CD4-positive, CD25-positive, alpha-beta regulatory T cell (primary cell): ENCODE measurements around the gene SIK2. TPM values are rescaled to one million over a fixed set of nuclear protein-coding genes. Genes with fewer than 3 reads are reported as not detected.

Experiments used
- ATAC-seq, 2 donors: fragments of 150-1000 bp; cut with Tn5 transposase; one replicate each; pipeline ENCODE4 v1.10.0; 2021; ENCODE audit warnings: low read depth in 2 of 2, moderate number of reproducible peaks in 2 of 2, moderate library complexity in 1 of 2
- DNase-seq, 3 donors: peaks; one replicate each; pipeline versions ENCODE4 v3.0.0 to v3.0.0-alpha.2; 2012 to 2022; ENCODE audit warnings: mixed read lengths in 1 of 3
- H3K27ac ChIP-seq: one replicate; pipeline ENCODE4 v1.7.0; 2013; ENCODE audit warnings: mild to moderate bottlenecking, low read length; ENCODE audit not compliant: insufficient read depth, poor library complexity, severe bottlenecking
- H3K27me3 ChIP-seq: one replicate; pipeline ENCODE4 v1.7.0; 2013; ENCODE audit warnings: low read length; ENCODE audit not compliant: control insufficient read depth, insufficient read depth
- H3K36me3 ChIP-seq: one replicate; pipeline ENCODE4 v1.7.0; 2013; ENCODE audit warnings: mild to moderate bottlenecking, low read length, moderate library complexity; ENCODE audit not compliant: control insufficient read depth, insufficient read depth
- H3K4me1 ChIP-seq: 2 replicates; pipeline ENCODE4 v1.7.0; 2013; ENCODE audit warnings: mild to moderate bottlenecking, low read length; ENCODE audit not compliant: insufficient read depth, control insufficient read depth, poor library complexity, severe bottlenecking
- H3K4me3 ChIP-seq: one replicate; pipeline ENCODE4 v1.7.0; 2013; ENCODE audit warnings: low read depth, mild to moderate bottlenecking, low read length, moderate library complexity
- H3K9me3 ChIP-seq, 2 experiments: 1 replicate in 1 of 2; 2 replicates in 1 of 2; pipeline ENCODE4 v1.7.0; 2013; ENCODE audit warnings: low read length in 2 of 2, mild to moderate bottlenecking in 1 of 2, moderate library complexity in 1 of 2; ENCODE audit not compliant: control insufficient read depth in 2 of 2
- H3K27ac Mint-ChIP-seq, 3 donors: one replicate each; pipeline ENCODE4 v1.8.0; 2020 to 2022; ENCODE audit warnings: mild to moderate bottlenecking in 3 of 3, mixed read lengths in 3 of 3, moderate library complexity in 2 of 3
- H3K27me3 Mint-ChIP-seq: one replicate; pipeline ENCODE4 v1.8.0; 2022; ENCODE audit warnings: mild to moderate bottlenecking, mixed read lengths
- H3K36me3 Mint-ChIP-seq: one replicate; pipeline ENCODE4 v1.8.0; 2020; ENCODE audit warnings: mixed read lengths
- H3K4me1 Mint-ChIP-seq, 4 donors: one replicate each; pipeline ENCODE4 v1.8.0; 2020 to 2022; ENCODE audit warnings: mixed read lengths in 4 of 4, mild to moderate bottlenecking in 1 of 4
- H3K4me3 Mint-ChIP-seq, 4 donors: one replicate each; pipeline ENCODE4 v1.8.0; 2020 to 2022; ENCODE audit warnings: mild to moderate bottlenecking in 4 of 4, mixed read lengths in 4 of 4, moderate library complexity in 3 of 4
- H3K9me3 Mint-ChIP-seq, 7 donors: one replicate each; pipeline ENCODE4 v1.8.0; 2020 to 2022; ENCODE audit warnings: mixed read lengths in 7 of 7, mild to moderate bottlenecking in 3 of 7, moderate library complexity in 2 of 7
- polyA plus RNA-seq, 4 donors: library from polyadenylated mRNA; unstranded; fragments of 300-500 nt; fragmentation: Illumina TruSeq; gene quantifications; one replicate each; pipeline ENCODE4 v1.2.3, GENCODE V29; 2021
- total RNA-seq: library from RNA; stranded (reverse); gene quantifications from one replicate; pipeline ENCODE4 v1.2.3, GENCODE V29; 2022

The SIK2 gene
- total and polyA plus RNA-seq, 5 donors from 2014 or later = 0.05 to 8.7 (median 0.16) TPM

DNA sequence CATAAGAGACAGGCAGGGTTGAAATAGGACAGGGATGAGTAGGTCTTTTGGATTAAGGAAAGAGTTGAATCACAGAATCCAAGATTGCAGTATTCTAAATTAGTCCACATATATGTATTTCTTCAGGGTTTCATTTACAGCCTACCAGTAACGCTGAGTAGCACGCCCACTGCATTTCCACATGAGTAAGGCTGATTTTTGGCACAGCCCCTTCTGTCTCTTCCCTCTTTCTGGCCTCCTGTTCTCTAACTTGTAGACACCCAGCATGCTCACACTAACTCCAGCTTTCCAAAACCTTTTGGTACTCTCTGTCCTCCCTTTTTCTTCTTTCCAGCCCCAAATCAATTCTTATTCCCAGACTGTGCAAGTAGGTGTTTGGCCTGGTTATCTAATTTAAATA lies 3.7 kb upstream of the SIK2 start:
- Histone ChIP-seq H3K27ac (no peak overlapping the region), H3K4me1 (peaks cover 12% of the 10 kb centered on the region), H3K27me3 (peaks cover 4% of the 10 kb centered on the region), H3K36me3 (no peaks in the 10 kb centered on the region), H3K4me3 (no peak overlapping the region), H3K9me3 (no peaks in the 10 kb centered on the region)
- no peak for DNase-seq
- Mint-ChIP-seq H3K27me3 (peaks cover 14% of the 10 kb centered on the region), H3K4me1 (peaks cover 5 to 10% (median 8%) of the 10 kb centered on the region in 4 donors), H3K27ac (peak overlapping the region in 1 of 3 donors; percentile 15), H3K9me3 (peaks cover 0 to 1% (median 0%) of the 10 kb centered on the region in 7 donors), H3K4me3 (no peak overlapping the region), H3K36me3 (no peaks in the 10 kb centered on the region)
- no peak for ATAC-seq

GRCh38 chr11:111601636-111601978 lies 642 bp upstream of the SIK2 start:
- Mint-ChIP-seq H3K4me3 (peak overlapping the region; percentile 94 to 98 (median 95)), H3K9me3 (peaks cover 0 to 1% (median 0%) of the 10 kb centered on the region in 7 donors), H3K27ac (peak overlapping the region in 2 of 3 donors; percentile 95), H3K36me3 (no peaks in the 10 kb centered on the region), H3K27me3 (peaks cover 8% of the 10 kb centered on the region), H3K4me1 (peaks cover 13 to 28% (median 26%) of the 10 kb centered on the region in 4 donors)
- Histone ChIP-seq H3K27ac (peak overlapping the region; percentile 64), H3K27me3 (no peaks in the 10 kb centered on the region), H3K36me3 (no peaks in the 10 kb centered on the region), H3K4me3 (peak overlapping the region; percentile 83), H3K4me1 (peaks cover 22% of the 10 kb centered on the region), H3K9me3 (no peaks in the 10 kb centered on the region)
- ATAC-seq (peak in 1 of 2 donors; percentile 3), DNase-seq (no peak)

- Histone ChIP-seq H3K27me3 (no peaks in the 10 kb centered on the region), H3K9me3 (no peaks in the 10 kb centered on the region), H3K4me1 (peaks cover 22% of the 10 kb centered on the region), H3K27ac (peak overlapping the region; percentile 84), H3K4me3 (peak overlapping the region; percentile 82), H3K36me3 (no peaks in the 10 kb centered on the region)
- Mint-ChIP-seq H3K27me3 (peaks cover 5% of the 10 kb centered on the region), H3K4me1 (peaks cover 13 to 30% (median 27%) of the 10 kb centered on the region in 4 donors), H3K27ac (peak overlapping the region; percentile 40 to 96 (median 96)), H3K9me3 (peaks cover 0 to 1% (median 0%) of the 10 kb centered on the region in 7 donors), H3K36me3 (no peaks in the 10 kb centered on the region), H3K4me3 (peak overlapping the region; percentile 94 to 99 (median 96))
- peak in 1 of 2 donors; percentile 0 for ATAC-seq
- DNase-seq = peak; percentile 14 to 54 (median 30)
These were observed 789 bp downstream of the SIK2 start for GRCh38 chr11:111602865-111603610.

- H3K27ac ChIP-seq = peak overlapping the region; percentile 84
- H3K27me3 ChIP-seq = no peaks in the 10 kb centered on the region
- no peaks in the 10 kb centered on the region for H3K9me3 ChIP-seq
- peaks cover 4% of the 10 kb centered on the region for H3K27me3 Mint-ChIP-seq
- H3K4me3 Mint-ChIP-seq = peak overlapping the region; percentile 93 to 99 (median 96)
- ATAC-seq (no peak), DNase-seq (no peak)
- H3K36me3 ChIP-seq = no peaks in the 10 kb centered on the region
- H3K4me1 ChIP-seq = peaks cover 22% of the 10 kb centered on the region
- H3K4me1 Mint-ChIP-seq = peaks cover 13 to 30% (median 27%) of the 10 kb centered on the region in 4 donors
- peaks cover 0 to 1% (median 0%) of the 10 kb centered on the region in 7 donors for H3K9me3 Mint-ChIP-seq
- peak overlapping the region; percentile 82 for H3K4me3 ChIP-seq
- no peaks in the 10 kb centered on the region for H3K36me3 Mint-ChIP-seq
- H3K27ac Mint-ChIP-seq = peak overlapping the region; percentile 40 to 96 (median 96)
These were observed 1.4 kb downstream of the SIK2 start for GRCh38 chr11:111603611-111604130.

DNA sequence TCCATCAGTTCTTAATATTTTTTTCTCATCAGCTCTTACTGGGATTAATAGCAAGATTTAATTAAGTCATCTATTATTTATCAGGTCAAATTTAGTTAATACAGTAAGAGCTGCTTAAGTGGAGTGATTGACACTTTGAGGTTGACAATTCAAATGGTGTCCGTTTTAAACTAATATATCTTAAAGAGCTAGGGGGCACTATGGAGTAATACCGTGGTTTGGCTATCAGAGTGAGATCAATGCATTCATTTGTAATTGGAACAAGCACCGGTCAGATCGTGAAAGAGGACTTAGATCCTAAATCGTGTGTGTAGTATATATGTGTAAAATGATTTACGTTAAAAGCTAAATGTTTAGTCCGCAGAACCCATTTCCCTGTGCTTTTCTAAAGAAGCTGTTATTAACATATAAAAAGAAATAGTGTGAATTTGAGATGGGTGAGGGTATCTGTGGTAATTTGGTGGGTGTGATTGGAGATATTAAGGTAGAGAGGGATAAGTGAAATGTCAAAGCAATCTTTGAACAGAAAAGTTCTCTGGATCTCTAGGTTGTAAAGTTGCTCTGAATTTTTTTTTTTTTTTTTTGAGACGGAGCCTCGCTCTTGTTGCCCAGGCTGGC lies 2.3 kb downstream of the SIK2 start:
- no peak for ATAC-seq

DNA sequence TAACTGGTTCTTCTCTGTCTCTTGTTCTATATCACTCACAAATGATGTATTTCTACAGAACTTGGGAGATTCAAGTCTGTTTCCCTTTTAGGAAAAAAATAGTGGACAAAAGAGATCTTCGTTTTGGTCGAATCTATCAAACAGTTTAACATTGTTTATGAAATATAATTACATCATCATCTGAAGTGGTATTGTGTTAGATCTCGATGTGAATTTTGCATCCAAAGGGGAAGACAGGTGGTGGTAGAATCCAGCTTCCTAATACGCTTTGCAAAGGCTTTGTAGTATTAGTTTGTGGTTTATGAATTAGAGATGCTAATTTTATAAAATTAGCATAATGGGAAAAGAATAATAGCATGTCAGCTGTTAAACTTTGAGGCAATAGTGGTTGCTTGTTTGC lies 3.4 kb downstream of the SIK2 start:
- no peaks in the 10 kb centered on the region for H3K27me3 ChIP-seq
- Mint-ChIP-seq H3K4me1 (peaks cover 13 to 30% (median 27%) of the 10 kb centered on the region in 4 donors), H3K4me3 (no peak overlapping the region), H3K27me3 (peaks cover 4% of the 10 kb centered on the region), H3K36me3 (no peaks in the 10 kb centered on the region), H3K27ac (no peak overlapping the region), H3K9me3 (peaks cover 0 to 1% (median 0%) of the 10 kb centered on the region in 7 donors)
- H3K36me3 ChIP-seq = no peaks in the 10 kb centered on the region
- ATAC-seq = no peak
- peaks cover 22% of the 10 kb centered on the region for H3K4me1 ChIP-seq
- H3K4me3 ChIP-seq = no peak overlapping the region
- no peaks in the 10 kb centered on the region for H3K9me3 ChIP-seq
- no peak for DNase-seq
- no peak overlapping the region for H3K27ac ChIP-seq

More for the DNA sequence above, 2.3 kb downstream of the SIK2 start:
- H3K27me3 Mint-ChIP-seq = peaks cover 4% of the 10 kb centered on the region
- H3K36me3 ChIP-seq = no peaks in the 10 kb centered on the region
- H3K27ac ChIP-seq = no peak overlapping the region
- H3K36me3 Mint-ChIP-seq = no peaks in the 10 kb centered on the region
- peaks cover 13 to 30% (median 27%) of the 10 kb centered on the region in 4 donors for H3K4me1 Mint-ChIP-seq
- DNase-seq = peak in 2 of 3 donors; percentile 40 to 72
- no peaks in the 10 kb centered on the region for H3K9me3 ChIP-seq
- peak overlapping the region in 1 of 3 donors; percentile 45 for H3K27ac Mint-ChIP-seq
- H3K4me3 Mint-ChIP-seq = peak overlapping the region in 3 of 4 donors; percentile 0 to 99 (median 93)
- peaks cover 0 to 1% (median 0%) of the 10 kb centered on the region in 7 donors for H3K9me3 Mint-ChIP-seq
- H3K4me3 ChIP-seq = peak overlapping the region; percentile 82
- H3K4me1 ChIP-seq = peaks cover 22% of the 10 kb centered on the region
- H3K27me3 ChIP-seq = no peaks in the 10 kb centered on the region

DNA sequence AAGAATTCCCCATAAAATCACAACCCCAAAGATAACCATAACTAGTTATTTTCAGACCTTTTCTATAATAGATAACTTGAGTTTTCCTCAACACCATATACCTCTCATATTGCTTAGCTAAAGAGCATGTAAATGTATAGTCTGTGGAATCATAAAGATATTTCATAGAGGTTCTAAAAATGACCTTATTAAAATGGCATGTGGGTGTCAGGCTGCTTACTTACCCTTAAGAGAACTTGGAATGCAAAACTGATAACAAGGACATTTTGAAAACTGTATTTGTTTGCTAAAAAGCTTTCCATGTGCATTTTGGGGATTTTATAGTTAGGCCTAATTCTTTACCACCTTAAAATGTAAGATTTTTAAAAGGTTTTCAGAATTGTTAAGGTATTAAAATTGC lies 4.7 kb downstream of the SIK2 start:
- Mint-ChIP-seq H3K36me3 (no peaks in the 10 kb centered on the region), H3K27ac (no peak overlapping the region), H3K27me3 (peaks cover 4% of the 10 kb centered on the region), H3K9me3 (peaks cover 0 to 1% (median 0%) of the 10 kb centered on the region in 7 donors), H3K4me3 (no peak overlapping the region), H3K4me1 (peaks cover 12 to 28% (median 24%) of the 10 kb centered on the region in 4 donors)
- H3K27ac ChIP-seq = no peak overlapping the region
- H3K4me1 ChIP-seq = peaks cover 16% of the 10 kb centered on the region
- no peak overlapping the region for H3K4me3 ChIP-seq
- H3K27me3 ChIP-seq = no peaks in the 10 kb centered on the region
- H3K36me3 ChIP-seq = no peaks in the 10 kb centered on the region
- H3K9me3 ChIP-seq = no peaks in the 10 kb centered on the region
- ATAC-seq (no peak), DNase-seq (no peak)
